SK-N-SH (cell line): ENCODE measurements around the gene LEF1. TPM values are rescaled to one million over a fixed set of nuclear protein-coding genes. Genes with fewer than 3 reads are reported as not detected.

Experiments
- CTCF ChIA-PET: fragments of 300-600, 350-600 bp; formaldehyde crosslinking; extraction: SDS; loops from one replicate; lab custom pipeline; 2021; lab: Yijun Ruan, JAX
- POLR2A ChIA-PET: fragments of 350-600 bp; sonication (Branson Sonifier 250); formaldehyde crosslinking; extraction: SDS; loops from one replicate; lab custom pipeline; 2020; ENCODE audit warnings: antibody characterized with exemption, inconsistent platforms; lab: Yijun Ruan, JAX
- DNase-seq: peaks from one replicate; pipeline ENCODE4 v3.0.0; 2012
- H2AFZ ChIP-seq: fragments of 200-600 bp; sonication (generic); 2 replicates; pipeline ENCODE4 v1.8.1; 2016; ENCODE audit warnings: antibody characterized with exemption, mild to moderate bottlenecking, low read depth
- H3F3A ChIP-seq: fragments of 200-600 bp; sonication (generic); replicated peaks from 2 replicates; pipeline ENCODE3; 2016; ENCODE audit warnings: antibody characterized with exemption, mild to moderate bottlenecking; ENCODE audit not compliant: insufficient read depth
- H3K27ac ChIP-seq, 2 experiments: fragments of 200-500 bp in 1 of 2; fragments of 200-600 bp in 1 of 2; sonication (Bioruptor generic) in 1 of 2; sonication (generic), shearing (Covaris generic) in 1 of 2; 2 replicates each; pipeline versions ENCODE4 v1.5.1 to v1.6.1; 2014 to 2016; ENCODE audit warnings: low read depth in 2 of 2, inconsistent platforms in 1 of 2, low read length in 1 of 2, mild to moderate bottlenecking in 1 of 2, mixed read lengths in 1 of 2
- H3K27me3 ChIP-seq: fragments of 200-600 bp; sonication (generic), shearing (Covaris generic); 2 replicates; pipeline ENCODE4 v1.6.1; 2016; ENCODE audit warnings: mixed run types; ENCODE audit not compliant: insufficient read depth
- H3K36me3 ChIP-seq, 2 experiments: fragments of 200-500 bp in 1 of 2; fragments of 200-600 bp in 1 of 2; sonication (Bioruptor generic) in 1 of 2; sonication (generic) in 1 of 2; replicated peaks in 1 of 2; 2 replicates each; pipeline versions ENCODE3 to v1.5.1; 2014 to 2016; ENCODE audit warnings: low read length in 1 of 2, mild to moderate bottlenecking in 1 of 2; ENCODE audit not compliant: insufficient read depth in 2 of 2, control insufficient read depth in 1 of 2
- H3K4me1 ChIP-seq, 2 experiments: fragments of 200-500 bp in 1 of 2; fragments of 200-600 bp in 1 of 2; sonication (Bioruptor generic) in 1 of 2; sonication (generic), shearing (Covaris generic) in 1 of 2; 2 replicates each; pipeline versions ENCODE4 v1.5.1 to v1.6.1; 2014 to 2016; ENCODE audit warnings: low read depth in 1 of 2, low read length in 1 of 2, mixed run types in 1 of 2; ENCODE audit not compliant: insufficient read depth in 2 of 2, control insufficient read depth in 1 of 2
- H3K4me2 ChIP-seq: fragments of 200-600 bp; sonication (generic), shearing (Covaris generic); 2 replicates; pipeline ENCODE4 v1.6.1; 2017; ENCODE audit warnings: mixed run types
- H3K4me3 ChIP-seq, 2 experiments: fragments of 200-500 bp in 1 of 2; fragments of 200-600 bp in 1 of 2; sonication (Bioruptor generic) in 1 of 2; sonication (generic), shearing (Covaris generic) in 1 of 2; 2 replicates each; pipeline versions ENCODE4 v1.5.1 to v1.8.1; 2014 to 2016; ENCODE audit warnings: low read depth in 2 of 2, inconsistent platforms in 1 of 2, low read length in 1 of 2, mild to moderate bottlenecking in 1 of 2, mixed read lengths in 1 of 2, moderate library complexity in 1 of 2
- H3K79me2 ChIP-seq: fragments of 200-600 bp; sonication (generic); 2 replicates; pipeline ENCODE4 v1.8.1; 2017; ENCODE audit warnings: mild to moderate bottlenecking; ENCODE audit not compliant: insufficient read depth
- H3K9ac ChIP-seq: fragments of 200-600 bp; sonication (generic); 2 replicates; pipeline ENCODE4 v1.6.1; 2017; ENCODE audit warnings: mixed run types
- H3K9me2 ChIP-seq: fragments of 200-600 bp; sonication (generic); 2 replicates; pipeline ENCODE4 v1.6.1; 2017; ENCODE audit warnings: mixed run types
- H3K9me3 ChIP-seq: fragments of 200-600 bp; sonication (generic); 2 replicates; pipeline ENCODE4 v1.6.1; 2017; ENCODE audit warnings: mixed run types, mild to moderate bottlenecking, moderate library complexity
- H4K20me1 ChIP-seq: fragments of 200-600 bp; sonication (generic); 2 replicates; pipeline ENCODE4 v1.6.1; 2017; ENCODE audit warnings: mild to moderate bottlenecking, mixed run types; ENCODE audit not compliant: insufficient read depth
- CHD2 ChIP-seq: fragments of 150-350 bp; IDR thresholded peaks from 2 replicates; pipeline ENCODE4 v1.6.1; 2018; ENCODE audit warnings: low read length; ENCODE audit not compliant: partially characterized antibody
- ELF1 ChIP-seq: IDR thresholded peaks from 2 replicates; pipeline ENCODE4 v1.4.0; 2012
- EZH2phosphoT487 ChIP-seq: fragments of 200-600 bp; sonication (generic); IDR thresholded peaks from 2 replicates; pipeline ENCODE4 v1.6.1; 2017; ENCODE audit warnings: low read depth, mixed run types, mild to moderate bottlenecking, antibody characterized with exemption, moderate library complexity, borderline replicate concordance
- FOSL2 ChIP-seq: IDR thresholded peaks from 2 replicates; pipeline ENCODE4 v1.4.0; 2012; ENCODE audit warnings: low read depth, mild to moderate bottlenecking, moderate library complexity, borderline replicate concordance
- FOXJ3 ChIP-seq: sonication (generic); formaldehyde crosslinking; IDR thresholded peaks from 2 replicates; pipeline ENCODE4 v1.5.1; 2020; ENCODE audit warnings: mild to moderate bottlenecking, missing genetic modification reagents
- GABPA ChIP-seq: IDR thresholded peaks from 2 replicates; pipeline ENCODE4 v1.4.0; 2012; ENCODE audit warnings: low read depth, mild to moderate bottlenecking
- JUND ChIP-seq: IDR thresholded peaks from 2 replicates; pipeline ENCODE4 v1.4.0; 2012
- MEF2A ChIP-seq: IDR thresholded peaks from 2 replicates; pipeline ENCODE4 v1.4.0; 2012; ENCODE audit warnings: low read depth, borderline replicate concordance
- NFIC ChIP-seq: IDR thresholded peaks from 2 replicates; pipeline ENCODE4 v1.4.0; 2012; ENCODE audit warnings: borderline replicate concordance
- NRF1 ChIP-seq: IDR thresholded peaks from 2 replicates; pipeline ENCODE4 v1.6.1; 2012; ENCODE audit warnings: low read depth, mild to moderate bottlenecking, low read length
- RFX5 ChIP-seq: IDR thresholded peaks from 2 replicates; pipeline ENCODE4 v1.6.1; 2012; ENCODE audit warnings: mild to moderate bottlenecking, improper control_type of control experiment, low read length
- TAF1 ChIP-seq: IDR thresholded peaks from 2 replicates; pipeline ENCODE4 v1.6.1; 2012; ENCODE audit warnings: low read depth, mild to moderate bottlenecking, low read length, moderate library complexity, borderline replicate concordance
- TCF12 ChIP-seq: IDR thresholded peaks from 2 replicates; pipeline ENCODE4 v1.4.0; 2012
- WGBS: methylation state at CpG from one replicate; pipeline ENCODE4 v1.1.6; 2017; ENCODE audit warnings: low lambda C conversion rate; 5-methylcytosine and 5-hydroxymethylcytosine counted together
- polyA plus RNA-seq, 3 experiments: library from polyadenylated mRNA; depleted of rRNA; stranded (reverse); fragments of >200 nt; gene quantifications; 2 replicates each; pipeline ENCODE4 v1.2.3, GENCODE V29; 2012
- TF ChIP-seq, protein P1 (sequence below): fragments of 150-350 bp; IDR thresholded peaks from 2 replicates; pipeline ENCODE4 v1.6.1; 2016; ENCODE audit warnings: mild to moderate bottlenecking, low read depth, low read length
- TF ChIP-seq, protein P2 (sequence below): fragments of 200-600 bp; sonication (generic); IDR thresholded peaks from 2 replicates; pipeline ENCODE4 v1.6.1; 2017; ENCODE audit warnings: antibody characterized with exemption, mild to moderate bottlenecking, moderate library complexity
- TF ChIP-seq, protein P3 (sequence below): IDR thresholded peaks from 2 replicates; pipeline ENCODE4 v1.6.1; 2012; ENCODE audit warnings: mild to moderate bottlenecking, low read depth, low read length, moderate library complexity
- TF ChIP-seq, protein P4 (sequence below): IDR thresholded peaks from 2 replicates; pipeline ENCODE4; 2012
- TF ChIP-seq, protein P5 (sequence below): IDR thresholded peaks from 2 replicates; pipeline ENCODE4 v1.4.0; 2012; ENCODE audit warnings: low read depth, borderline replicate concordance
- TF ChIP-seq, protein P6 (sequence below): IDR thresholded peaks from 2 replicates; pipeline ENCODE4 v1.4.0; 2012; ENCODE audit warnings: low read depth
- TF ChIP-seq, protein P7 (sequence below): IDR thresholded peaks from 2 replicates; pipeline ENCODE4 v1.4.0; 2012; ENCODE audit warnings: low read depth, borderline replicate concordance

Gene LEF1
- polyA plus RNA-seq, 1 of the 3 experiments (the other 2 are of a cell fraction), result 0.36 TPM

DNA sequence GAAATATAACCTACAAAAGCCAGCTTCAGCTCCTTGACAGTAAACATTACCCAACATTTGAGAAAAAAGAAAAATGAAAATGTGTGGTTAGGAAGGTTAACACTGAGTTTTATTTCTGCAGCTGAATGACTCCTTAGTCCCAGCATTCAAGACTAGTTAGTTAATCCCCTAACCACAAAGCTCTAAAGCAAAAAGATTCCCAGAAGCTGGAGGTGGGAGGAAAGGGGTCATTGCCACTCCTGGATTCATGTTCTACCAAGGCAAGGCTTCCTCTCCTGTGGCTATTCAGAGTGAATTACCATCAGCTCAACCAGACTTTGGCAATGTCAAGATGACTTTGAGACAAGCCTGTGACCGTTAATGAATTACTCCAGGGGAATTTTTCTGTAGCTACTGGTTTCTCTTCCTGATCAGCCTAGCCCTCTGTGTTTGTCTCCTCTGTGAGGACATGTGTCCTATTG lies 115.5 kb downstream of the LEF1 start:
- TF ChIP-seq FOXJ3 (CRISPR knock-in tag), result no peak
- TF ChIP-seq, protein P1, sequence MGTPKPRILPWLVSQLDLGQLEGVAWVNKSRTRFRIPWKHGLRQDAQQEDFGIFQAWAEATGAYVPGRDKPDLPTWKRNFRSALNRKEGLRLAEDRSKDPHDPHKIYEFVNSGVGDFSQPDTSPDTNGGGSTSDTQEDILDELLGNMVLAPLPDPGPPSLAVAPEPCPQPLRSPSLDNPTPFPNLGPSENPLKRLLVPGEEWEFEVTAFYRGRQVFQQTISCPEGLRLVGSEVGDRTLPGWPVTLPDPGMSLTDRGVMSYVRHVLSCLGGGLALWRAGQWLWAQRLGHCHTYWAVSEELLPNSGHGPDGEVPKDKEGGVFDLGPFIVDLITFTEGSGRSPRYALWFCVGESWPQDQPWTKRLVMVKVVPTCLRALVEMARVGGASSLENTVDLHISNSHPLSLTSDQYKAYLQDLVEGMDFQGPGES, result no peak
- no peak for TF ChIP-seq NRF1
- no peak for TF ChIP-seq MEF2A
- no peak for TF ChIP-seq FOSL2
- TF ChIP-seq, protein P2, sequence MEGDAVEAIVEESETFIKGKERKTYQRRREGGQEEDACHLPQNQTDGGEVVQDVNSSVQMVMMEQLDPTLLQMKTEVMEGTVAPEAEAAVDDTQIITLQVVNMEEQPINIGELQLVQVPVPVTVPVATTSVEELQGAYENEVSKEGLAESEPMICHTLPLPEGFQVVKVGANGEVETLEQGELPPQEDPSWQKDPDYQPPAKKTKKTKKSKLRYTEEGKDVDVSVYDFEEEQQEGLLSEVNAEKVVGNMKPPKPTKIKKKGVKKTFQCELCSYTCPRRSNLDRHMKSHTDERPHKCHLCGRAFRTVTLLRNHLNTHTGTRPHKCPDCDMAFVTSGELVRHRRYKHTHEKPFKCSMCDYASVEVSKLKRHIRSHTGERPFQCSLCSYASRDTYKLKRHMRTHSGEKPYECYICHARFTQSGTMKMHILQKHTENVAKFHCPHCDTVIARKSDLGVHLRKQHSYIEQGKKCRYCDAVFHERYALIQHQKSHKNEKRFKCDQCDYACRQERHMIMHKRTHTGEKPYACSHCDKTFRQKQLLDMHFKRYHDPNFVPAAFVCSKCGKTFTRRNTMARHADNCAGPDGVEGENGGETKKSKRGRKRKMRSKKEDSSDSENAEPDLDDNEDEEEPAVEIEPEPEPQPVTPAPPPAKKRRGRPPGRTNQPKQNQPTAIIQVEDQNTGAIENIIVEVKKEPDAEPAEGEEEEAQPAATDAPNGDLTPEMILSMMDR, result no peak
- no peak for TF ChIP-seq EZH2phosphoT487
- TF ChIP-seq GABPA, result no peak
- TF ChIP-seq TAF1, result no peak
- TF ChIP-seq TCF12, result no peak
- TF ChIP-seq CHD2, result no peak
- TF ChIP-seq, protein P3, sequence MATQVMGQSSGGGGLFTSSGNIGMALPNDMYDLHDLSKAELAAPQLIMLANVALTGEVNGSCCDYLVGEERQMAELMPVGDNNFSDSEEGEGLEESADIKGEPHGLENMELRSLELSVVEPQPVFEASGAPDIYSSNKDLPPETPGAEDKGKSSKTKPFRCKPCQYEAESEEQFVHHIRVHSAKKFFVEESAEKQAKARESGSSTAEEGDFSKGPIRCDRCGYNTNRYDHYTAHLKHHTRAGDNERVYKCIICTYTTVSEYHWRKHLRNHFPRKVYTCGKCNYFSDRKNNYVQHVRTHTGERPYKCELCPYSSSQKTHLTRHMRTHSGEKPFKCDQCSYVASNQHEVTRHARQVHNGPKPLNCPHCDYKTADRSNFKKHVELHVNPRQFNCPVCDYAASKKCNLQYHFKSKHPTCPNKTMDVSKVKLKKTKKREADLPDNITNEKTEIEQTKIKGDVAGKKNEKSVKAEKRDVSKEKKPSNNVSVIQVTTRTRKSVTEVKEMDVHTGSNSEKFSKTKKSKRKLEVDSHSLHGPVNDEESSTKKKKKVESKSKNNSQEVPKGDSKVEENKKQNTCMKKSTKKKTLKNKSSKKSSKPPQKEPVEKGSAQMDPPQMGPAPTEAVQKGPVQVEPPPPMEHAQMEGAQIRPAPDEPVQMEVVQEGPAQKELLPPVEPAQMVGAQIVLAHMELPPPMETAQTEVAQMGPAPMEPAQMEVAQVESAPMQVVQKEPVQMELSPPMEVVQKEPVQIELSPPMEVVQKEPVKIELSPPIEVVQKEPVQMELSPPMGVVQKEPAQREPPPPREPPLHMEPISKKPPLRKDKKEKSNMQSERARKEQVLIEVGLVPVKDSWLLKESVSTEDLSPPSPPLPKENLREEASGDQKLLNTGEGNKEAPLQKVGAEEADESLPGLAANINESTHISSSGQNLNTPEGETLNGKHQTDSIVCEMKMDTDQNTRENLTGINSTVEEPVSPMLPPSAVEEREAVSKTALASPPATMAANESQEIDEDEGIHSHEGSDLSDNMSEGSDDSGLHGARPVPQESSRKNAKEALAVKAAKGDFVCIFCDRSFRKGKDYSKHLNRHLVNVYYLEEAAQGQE, result no peak
- TF ChIP-seq JUND, result no peak
- no peak for TF ChIP-seq ELF1
- TF ChIP-seq NFIC, result no peak
- TF ChIP-seq, protein P4, sequence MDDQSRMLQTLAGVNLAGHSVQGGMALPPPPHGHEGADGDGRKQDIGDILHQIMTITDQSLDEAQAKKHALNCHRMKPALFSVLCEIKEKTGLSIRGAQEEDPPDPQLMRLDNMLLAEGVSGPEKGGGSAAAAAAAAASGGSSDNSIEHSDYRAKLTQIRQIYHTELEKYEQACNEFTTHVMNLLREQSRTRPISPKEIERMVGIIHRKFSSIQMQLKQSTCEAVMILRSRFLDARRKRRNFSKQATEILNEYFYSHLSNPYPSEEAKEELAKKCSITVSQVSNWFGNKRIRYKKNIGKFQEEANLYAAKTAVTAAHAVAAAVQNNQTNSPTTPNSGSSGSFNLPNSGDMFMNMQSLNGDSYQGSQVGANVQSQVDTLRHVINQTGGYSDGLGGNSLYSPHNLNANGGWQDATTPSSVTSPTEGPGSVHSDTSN, result no peak
- TF ChIP-seq, protein P5, sequence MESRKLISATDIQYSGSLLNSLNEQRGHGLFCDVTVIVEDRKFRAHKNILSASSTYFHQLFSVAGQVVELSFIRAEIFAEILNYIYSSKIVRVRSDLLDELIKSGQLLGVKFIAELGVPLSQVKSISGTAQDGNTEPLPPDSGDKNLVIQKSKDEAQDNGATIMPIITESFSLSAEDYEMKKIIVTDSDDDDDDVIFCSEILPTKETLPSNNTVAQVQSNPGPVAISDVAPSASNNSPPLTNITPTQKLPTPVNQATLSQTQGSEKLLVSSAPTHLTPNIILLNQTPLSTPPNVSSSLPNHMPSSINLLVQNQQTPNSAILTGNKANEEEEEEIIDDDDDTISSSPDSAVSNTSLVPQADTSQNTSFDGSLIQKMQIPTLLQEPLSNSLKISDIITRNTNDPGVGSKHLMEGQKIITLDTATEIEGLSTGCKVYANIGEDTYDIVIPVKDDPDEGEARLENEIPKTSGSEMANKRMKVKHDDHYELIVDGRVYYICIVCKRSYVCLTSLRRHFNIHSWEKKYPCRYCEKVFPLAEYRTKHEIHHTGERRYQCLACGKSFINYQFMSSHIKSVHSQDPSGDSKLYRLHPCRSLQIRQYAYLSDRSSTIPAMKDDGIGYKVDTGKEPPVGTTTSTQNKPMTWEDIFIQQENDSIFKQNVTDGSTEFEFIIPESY, result no peak
- TF ChIP-seq, protein P6, sequence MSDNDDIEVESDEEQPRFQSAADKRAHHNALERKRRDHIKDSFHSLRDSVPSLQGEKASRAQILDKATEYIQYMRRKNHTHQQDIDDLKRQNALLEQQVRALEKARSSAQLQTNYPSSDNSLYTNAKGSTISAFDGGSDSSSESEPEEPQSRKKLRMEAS, result no peak
- no peak for TF ChIP-seq RFX5
- TF ChIP-seq, protein P7, sequence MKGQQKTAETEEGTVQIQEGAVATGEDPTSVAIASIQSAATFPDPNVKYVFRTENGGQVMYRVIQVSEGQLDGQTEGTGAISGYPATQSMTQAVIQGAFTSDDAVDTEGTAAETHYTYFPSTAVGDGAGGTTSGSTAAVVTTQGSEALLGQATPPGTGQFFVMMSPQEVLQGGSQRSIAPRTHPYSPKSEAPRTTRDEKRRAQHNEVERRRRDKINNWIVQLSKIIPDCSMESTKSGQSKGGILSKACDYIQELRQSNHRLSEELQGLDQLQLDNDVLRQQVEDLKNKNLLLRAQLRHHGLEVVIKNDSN, result no peak
- H3K4me2 ChIP-seq, result no peak overlapping the region
- H3K27ac ChIP-seq, result no peak overlapping the region
- WGBS, result no CpG with 5 or more reads among the region's 1 CpG
- ChIA-PET POLR2A (no interaction called here), CTCF (interaction anchor here (1.1 to 2.2 kb wide), 2 partner anchors 9 to 23 kb away, joined by 3 to 5 read pairs; no protein-coding TSS in a partner anchor)
- no peaks in the 10 kb centered on the region for H4K20me1 ChIP-seq
- H3K4me3 ChIP-seq, result no peak overlapping the region
- H3K79me2 ChIP-seq, result no peaks in the 10 kb centered on the region
- H2AFZ ChIP-seq, result no peak overlapping the region
- H3K4me1 ChIP-seq, result no peaks in the 10 kb centered on the region; a peak in 1 of 4 replicates
- peaks cover 62% of the 10 kb centered on the region for H3K27me3 ChIP-seq
- H3K36me3 ChIP-seq, result no peaks in the 10 kb centered on the region
- H3K9me2 ChIP-seq, result no peaks in the 10 kb centered on the region
- no peaks in the 10 kb centered on the region for H3K9me3 ChIP-seq
- no peaks in the 10 kb centered on the region for H3F3A ChIP-seq
- DNase-seq, result no peak
- no peak overlapping the region for H3K9ac ChIP-seq
